Measurements from ENCODE around the gene CDC6.

CDC6 gene

GRCh38 chr17:40287494-40288369 is at the start of gene CDC6:
CDC6 (plus strand) TSS chr17:40287879; CDS start chr17:40289421, 1,542 bp downstream.
- peak; percentile 98 for DNase-seq

GRCh38 chr17:40241252-40241834 is 46.3 kb upstream of the CDC6 start:
- no peak for DNase-seq

- DNase-seq = no peak
Measured at GRCh38 chr17:40242774-40243173, 44.9 kb upstream of the CDC6 start.

- DNase-seq = no peak
Measured at GRCh38 chr17:40243761-40244160, 43.9 kb upstream of the CDC6 start.

GRCh38 chr17:40244255-40244654 is 43.4 kb upstream of the CDC6 start:
- DNase-seq = no peak

- DNase-seq = no peak
Measured at GRCh38 chr17:40247926-40248495, 39.7 kb upstream of the CDC6 start.

GRCh38 chr17:40248507-40248906 is 39.2 kb upstream of the CDC6 start:
- no peak for DNase-seq

GRCh38 chr17:40251576-40251975 is 36.1 kb upstream of the CDC6 start:
- DNase-seq = peak; percentile 88

- DNase-seq = peak; percentile 7
Measured at GRCh38 chr17:40253565-40253964, 34.1 kb upstream of the CDC6 start.

GRCh38 chr17:40259505-40259904 is 28.2 kb upstream of the CDC6 start:
- no peak for DNase-seq

GRCh38 chr17:40260528-40260927 is 27.2 kb upstream of the CDC6 start:
- no peak for DNase-seq

GRCh38 chr17:40264458-40265185 is 23.1 kb upstream of the CDC6 start:
- DNase-seq = no peak

GRCh38 chr17:40265337-40265736 is 22.3 kb upstream of the CDC6 start:
- no peak for DNase-seq

- no peak for DNase-seq
Measured at GRCh38 chr17:40266882-40267281, 20.8 kb upstream of the CDC6 start.

- no peak for DNase-seq
Measured at GRCh38 chr17:40268141-40268712, 19.5 kb upstream of the CDC6 start.

- no peak for DNase-seq
Measured at GRCh38 chr17:40278414-40278813, 9.3 kb upstream of the CDC6 start.

- no peak for DNase-seq
Measured at GRCh38 chr17:40279402-40279801, 8.3 kb upstream of the CDC6 start.

- peak; percentile 22 for DNase-seq
Measured at GRCh38 chr17:40281663-40282062, 6.0 kb upstream of the CDC6 start.

- DNase-seq = peak; percentile 94
Measured at GRCh38 chr17:40283662-40284061, 4.0 kb upstream of the CDC6 start.

- peak; percentile 70 for DNase-seq
Measured at GRCh38 chr17:40284085-40284713, 3.5 kb upstream of the CDC6 start.

GRCh38 chr17:40286473-40286872 is 1.2 kb upstream of the CDC6 start:
- no peak for DNase-seq

GRCh38 chr17:40287159-40287493 is 553 bp upstream of the CDC6 start:
- no peak for DNase-seq

Measured in NCI-H226 (cell line).